Measurements from ENCODE around the gene CSF2RB. TPM values are rescaled to one million over a fixed set of nuclear protein-coding genes. Genes with fewer than 3 reads are reported as not detected.

The CSF2RB gene
- total and polyA plus RNA-seq, 10 of the 15 experiments (the other 5 are each of a cell fraction or from before 2014, with no cell fraction given): 0.82 to 12.5 (median 5.4) TPM

DNA sequence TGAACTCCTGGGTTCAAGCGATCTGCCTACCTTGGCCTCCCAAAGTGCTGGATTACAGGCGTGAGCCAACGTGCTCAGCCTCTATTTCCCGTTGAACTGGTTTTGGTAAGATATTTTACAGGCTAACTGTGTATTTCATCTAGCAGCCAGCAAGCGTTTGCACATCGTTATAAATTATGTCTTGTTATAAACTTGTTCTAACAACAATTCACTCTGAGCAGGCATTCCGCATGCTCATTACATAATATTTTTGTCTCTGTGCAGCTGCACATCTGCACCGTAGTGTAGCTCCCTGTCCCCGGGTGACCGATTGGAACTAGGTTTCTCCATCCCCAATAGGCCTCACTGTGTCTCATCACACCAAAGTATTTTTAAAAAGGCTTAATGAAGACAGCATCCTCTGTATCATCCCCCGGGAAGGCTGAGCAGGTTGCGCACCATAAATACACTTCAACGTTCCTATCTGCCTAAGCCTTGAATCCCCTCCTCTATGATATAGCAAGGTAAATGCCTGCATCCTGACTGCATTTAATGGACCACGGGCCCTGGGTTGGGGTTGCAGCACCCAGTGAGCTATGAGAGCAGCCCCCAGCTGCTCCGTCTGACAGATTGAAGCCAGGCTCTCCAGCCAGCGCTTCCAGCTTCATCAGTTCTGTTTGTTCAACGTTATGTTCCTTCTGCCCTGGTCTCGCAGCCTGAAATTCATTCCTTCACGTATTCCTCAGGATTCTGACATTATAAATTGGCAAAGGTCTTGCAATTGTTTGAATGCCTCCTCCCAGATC, 58.1 kb downstream of the CSF2RB start:
- POLR2A ChIA-PET: no interaction called here
- Histone ChIP-seq H3K9me3 (replicated peaks; ENCODE audit: control insufficient read depth, insufficient read depth, low read length) (no peaks in the 10 kb centered on the region), H3K27ac (ENCODE audit: control insufficient read depth, insufficient read depth) (no peak overlapping the region), H3K27me3 (replicated peaks in 1 of 2; ENCODE audit: control insufficient read depth in 2 of 2, insufficient read depth in 2 of 2, low read length in 1 of 2) (no peaks in the 10 kb centered on the region), H3K79me2 (ENCODE audit: control insufficient read depth, insufficient read depth, low read length) (no peaks in the 10 kb centered on the region), H3K4me1 (ENCODE audit: control insufficient read depth, insufficient read depth, low read length) (no peaks in the 10 kb centered on the region), H3K9ac (ENCODE audit: control insufficient read depth, insufficient read depth, low read length) (no peak overlapping the region), H2AFZ (ENCODE audit: control insufficient read depth, low read depth, low read length) (no peak overlapping the region), H3K4me3 (no peak overlapping the region), H4K20me1 (ENCODE audit: control insufficient read depth, insufficient read depth) (no peaks in the 10 kb centered on the region), H3K36me3 (ENCODE audit: control insufficient read depth in 2 of 2, insufficient read depth in 2 of 2, low read length in 1 of 2) (no peaks in the 10 kb centered on the region), H3K4me2 (ENCODE audit: control insufficient read depth, insufficient read depth) (no peak overlapping the region)
- ATAC-seq: no peak
- CTCF ChIA-PET: interaction anchor here (0.5 to 18.9 kb wide), 5 partner anchors 12 to 212 kb away, joined by 3 to 310 read pairs (median 6); partner anchors contain the start of genes MPST, NCF4 and TST
- BruUV-seq (replicated peaks): no TSS peak
- in situ Hi-C loops (cut with MboI) (no loop called here), intact Hi-C loops (cut with micrococcal nuclease; ENCODE audit: unreplicated experiment) (loop anchor here (10.0 kb wide), 1 partner anchor 427 kb away; no protein-coding TSS in a partner anchor)
- TF ChIP-seq ETV6 (conservative IDR thresholded peaks at IDR 0.05 in 1 of 2, IDR thresholded peaks at IDR 0.05 in 1 of 2; ENCODE audit: borderline replicate concordance in 1 of 2, low read depth in 1 of 2): no peak
- TF ChIP-seq, protein P1, sequence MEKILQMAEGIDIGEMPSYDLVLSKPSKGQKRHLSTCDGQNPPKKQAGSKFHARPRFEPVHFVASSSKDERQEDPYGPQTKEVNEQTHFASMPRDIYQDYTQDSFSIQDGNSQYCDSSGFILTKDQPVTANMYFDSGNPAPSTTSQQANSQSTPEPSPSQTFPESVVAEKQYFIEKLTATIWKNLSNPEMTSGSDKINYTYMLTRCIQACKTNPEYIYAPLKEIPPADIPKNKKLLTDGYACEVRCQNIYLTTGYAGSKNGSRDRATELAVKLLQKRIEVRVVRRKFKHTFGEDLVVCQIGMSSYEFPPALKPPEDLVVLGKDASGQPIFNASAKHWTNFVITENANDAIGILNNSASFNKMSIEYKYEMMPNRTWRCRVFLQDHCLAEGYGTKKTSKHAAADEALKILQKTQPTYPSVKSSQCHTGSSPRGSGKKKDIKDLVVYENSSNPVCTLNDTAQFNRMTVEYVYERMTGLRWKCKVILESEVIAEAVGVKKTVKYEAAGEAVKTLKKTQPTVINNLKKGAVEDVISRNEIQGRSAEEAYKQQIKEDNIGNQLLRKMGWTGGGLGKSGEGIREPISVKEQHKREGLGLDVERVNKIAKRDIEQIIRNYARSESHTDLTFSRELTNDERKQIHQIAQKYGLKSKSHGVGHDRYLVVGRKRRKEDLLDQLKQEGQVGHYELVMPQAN (conservative IDR thresholded peaks at IDR 0.05): no peak
- TF ChIP-seq SIN3A (IDR thresholded peaks at IDR 0.05; ENCODE audit: low read depth, low read length): no peak
- TF ChIP-seq, protein P2, sequence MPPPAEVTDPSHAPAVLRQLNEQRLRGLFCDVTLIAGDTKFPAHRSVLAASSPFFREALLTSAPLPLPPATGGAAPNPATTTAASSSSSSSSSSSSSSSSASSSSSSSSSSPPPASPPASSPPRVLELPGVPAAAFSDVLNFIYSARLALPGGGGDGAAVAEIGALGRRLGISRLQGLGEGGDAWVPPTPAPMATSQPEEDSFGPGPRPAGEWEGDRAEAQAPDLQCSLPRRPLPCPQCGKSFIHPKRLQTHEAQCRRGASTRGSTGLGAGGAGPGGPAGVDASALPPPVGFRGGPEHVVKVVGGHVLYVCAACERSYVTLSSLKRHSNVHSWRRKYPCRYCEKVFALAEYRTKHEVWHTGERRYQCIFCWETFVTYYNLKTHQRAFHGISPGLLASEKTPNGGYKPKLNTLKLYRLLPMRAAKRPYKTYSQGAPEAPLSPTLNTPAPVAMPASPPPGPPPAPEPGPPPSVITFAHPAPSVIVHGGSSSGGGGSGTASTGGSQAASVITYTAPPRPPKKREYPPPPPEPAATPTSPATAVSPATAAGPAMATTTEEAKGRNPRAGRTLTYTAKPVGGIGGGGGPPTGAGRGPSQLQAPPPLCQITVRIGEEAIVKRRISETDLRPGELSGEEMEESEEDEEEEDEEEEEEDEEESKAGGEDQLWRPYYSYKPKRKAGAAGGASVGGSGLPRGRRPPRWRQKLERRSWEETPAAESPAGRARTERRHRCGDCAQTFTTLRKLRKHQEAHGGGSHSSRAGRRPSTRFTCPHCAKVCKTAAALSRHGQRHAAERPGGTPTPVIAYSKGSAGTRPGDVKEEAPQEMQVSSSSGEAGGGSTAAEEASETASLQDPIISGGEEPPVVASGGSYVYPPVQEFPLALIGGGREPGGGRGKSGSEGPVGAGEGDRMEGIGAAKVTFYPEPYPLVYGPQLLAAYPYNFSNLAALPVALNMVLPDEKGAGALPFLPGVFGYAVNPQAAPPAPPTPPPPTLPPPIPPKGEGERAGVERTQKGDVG (CRISPR knock-in tag; IDR thresholded peaks at IDR 0.05): no peak
- TF ChIP-seq TCF7 (IDR thresholded peaks at IDR 0.05; ENCODE audit: borderline replicate concordance): no peak
- no peak for TF ChIP-seq EP300 (IDR thresholded peaks at IDR 0.05; ENCODE audit: borderline replicate concordance in 1 of 2, control insufficient read depth in 1 of 2, low read depth in 2 of 2, low read length in 2 of 2)
- FAIRE-seq: no peak
- 66% methylated on average over 19 of the region's 19 CpGs for WGBS (ENCODE audit: insufficient coverage, insufficient replicate concordance, low lambda C conversion rate, missing lambda C conversion rate)
- RAD21 ChIA-PET (ENCODE audit: unreplicated experiment): interaction anchor here (1.0 kb wide), 1 partner anchor 115 kb away, joined by 3 read pairs; no protein-coding TSS in a partner anchor
- SMC1A ChIA-PET (ENCODE audit: uncharacterized antibody, unreplicated experiment): interaction anchor here (1.3 kb wide), 1 partner anchor 98 kb away, joined by 3 read pairs; no protein-coding TSS in a partner anchor
- no peak for DNase-seq (ENCODE audit: low read depth, low spot score)

All from GM12878 (cell line).